HepG2 (cell line): ENCODE data around the gene RPS15A. TPM values are rescaled to one million over a fixed set of nuclear protein-coding genes. Genes with fewer than 3 reads are reported as not detected.

ENCODE experiments used
- ARID2 ChIP-seq: sonication (generic); formaldehyde crosslinking; IDR thresholded peaks from 2 replicates; pipeline ENCODE4 v1.8.1; 2022; ENCODE audit warnings: mild to moderate bottlenecking, missing genetic modification reagents, borderline replicate concordance
- IRX3 ChIP-seq: sonication (generic); formaldehyde crosslinking; IDR thresholded peaks from 2 replicates; pipeline ENCODE4 v1.8.1; 2023; ENCODE audit warnings: mild to moderate bottlenecking, low read depth, missing genetic modification reagents, borderline replicate concordance
- JUNB ChIP-seq: sonication (generic); formaldehyde crosslinking; IDR thresholded peaks from 2 replicates; pipeline ENCODE4 v1.8.0; 2022; ENCODE audit warnings: missing genetic modification reagents, mild to moderate bottlenecking, borderline replicate concordance
- NFIB ChIP-seq: sonication (generic); formaldehyde crosslinking; IDR thresholded peaks from 2 replicates; pipeline ENCODE4 v1.9.0; 2021; ENCODE audit warnings: missing genetic modification reagents, mild to moderate bottlenecking, borderline replicate concordance
- NFRKB ChIP-seq: fragments of 450-650 bp; IDR thresholded peaks from 2 replicates; pipeline ENCODE4 v1.6.1; 2017
- REPIN1 ChIP-seq: sonication (generic); formaldehyde crosslinking; IDR thresholded peaks from 2 replicates; pipeline ENCODE4 v1.8.0; 2022; ENCODE audit warnings: missing genetic modification reagents, low read depth, mild to moderate bottlenecking, borderline replicate concordance
- SALL1 ChIP-seq: sonication (generic); formaldehyde crosslinking; IDR thresholded peaks from 2 replicates; pipeline ENCODE4 v1.8.0; 2022; ENCODE audit warnings: mild to moderate bottlenecking, missing genetic modification reagents
- SAP130 ChIP-seq: IDR thresholded peaks from 2 replicates; pipeline ENCODE4 v1.6.1; 2016; ENCODE audit warnings: low read depth
- SATB2 ChIP-seq: sonication (generic); formaldehyde crosslinking; IDR thresholded peaks from 2 replicates; pipeline ENCODE4 v1.5.0; 2020; ENCODE audit warnings: missing genetic modification reagents
- SNAPC2 ChIP-seq: sonication (generic); formaldehyde crosslinking; IDR thresholded peaks from 2 replicates; pipeline ENCODE4 v1.8.1; 2022; ENCODE audit warnings: mild to moderate bottlenecking, missing genetic modification reagents
- SNAPC5 ChIP-seq: sonication (generic); formaldehyde crosslinking; IDR thresholded peaks from 2 replicates; pipeline ENCODE4 v1.8.1; 2023; ENCODE audit warnings: mild to moderate bottlenecking, missing genetic modification reagents, borderline replicate concordance
- TARDBP ChIP-seq: sonication (generic); formaldehyde crosslinking; IDR thresholded peaks from 2 replicates; pipeline ENCODE4 v1.8.0; 2022; ENCODE audit warnings: mild to moderate bottlenecking, missing genetic modification reagents
- TCF12 ChIP-seq, 2 experiments: fragments of 450-650 bp in 1 of 2; sonication (generic) in 1 of 2; formaldehyde crosslinking in 1 of 2; IDR thresholded peaks; 2 replicates each; pipeline versions ENCODE4 v1.6.1 to v1.8.0; 2017 to 2022; ENCODE audit warnings: antibody characterized with exemption in 1 of 2, mild to moderate bottlenecking in 1 of 2, missing genetic modification reagents in 1 of 2, moderate library complexity in 1 of 2
- TEAD3 ChIP-seq: optimal IDR thresholded peaks from 2 replicates; pipeline ENCODE3; 2016; ENCODE audit warnings: borderline replicate concordance
- YEATS4 ChIP-seq: sonication (generic); formaldehyde crosslinking; IDR thresholded peaks from 2 replicates; pipeline ENCODE4 v1.4.0; 2020; ENCODE audit warnings: missing genetic modification reagents, borderline replicate concordance
- YY1 ChIP-seq: IDR thresholded peaks from 2 replicates; pipeline ENCODE4 v1.6.1; 2011; ENCODE audit warnings: low read length, low read depth, moderate library complexity, mild to moderate bottlenecking; ENCODE audit not compliant: insufficient read depth, insufficient replicate concordance
- ZBTB37 ChIP-seq: sonication (generic); formaldehyde crosslinking; IDR thresholded peaks from 2 replicates; pipeline ENCODE4 v1.4.0; 2020; ENCODE audit warnings: mild to moderate bottlenecking, missing genetic modification reagents
- ZNF264 ChIP-seq: sonication (generic); formaldehyde crosslinking; IDR thresholded peaks from 2 replicates; pipeline ENCODE4 v1.4.0; 2020; ENCODE audit warnings: missing genetic modification reagents
- ZNF275 ChIP-seq: sonication (generic); formaldehyde crosslinking; IDR thresholded peaks from 2 replicates; pipeline ENCODE4 v1.8.0; 2022; ENCODE audit warnings: missing genetic modification reagents, mild to moderate bottlenecking, inconsistent platforms, borderline replicate concordance
- ZNF354B ChIP-seq: sonication (generic); formaldehyde crosslinking; IDR thresholded peaks from 2 replicates; pipeline ENCODE4 v1.8.0; 2022; ENCODE audit warnings: mild to moderate bottlenecking, missing genetic modification reagents
- ZNF589 ChIP-seq: sonication (generic); formaldehyde crosslinking; conservative IDR thresholded peaks from 2 replicates; pipeline ENCODE4 v1.8.0; 2022; ENCODE audit warnings: mild to moderate bottlenecking, moderate library complexity, missing genetic modification reagents
- ZNF607 ChIP-seq: sonication (generic); formaldehyde crosslinking; IDR thresholded peaks from 2 replicates; pipeline ENCODE4 v1.5.1; 2020; ENCODE audit warnings: missing genetic modification reagents, mild to moderate bottlenecking, borderline replicate concordance
- ZNF678 ChIP-seq: sonication (generic); formaldehyde crosslinking; IDR thresholded peaks from 2 replicates; pipeline ENCODE4 v1.4.0; 2020; ENCODE audit warnings: mild to moderate bottlenecking, missing genetic modification reagents
- ZNF710 ChIP-seq: sonication (generic); formaldehyde crosslinking; IDR thresholded peaks from 2 replicates; pipeline ENCODE4 v1.5.0; 2020; ENCODE audit warnings: mild to moderate bottlenecking, missing genetic modification reagents, borderline replicate concordance
- ZNF780A ChIP-seq: sonication (generic); formaldehyde crosslinking; IDR thresholded peaks from 2 replicates; pipeline ENCODE4 v1.8.0; 2022; ENCODE audit warnings: mild to moderate bottlenecking, missing genetic modification reagents, moderate library complexity
- polyA plus RNA-seq, 8 experiments: library from polyadenylated mRNA; depleted of rRNA in 3 of 8; stranded (reverse) in 7 of 8; unstranded in 1 of 8; fragments of >200 nt; fragmentation: Illumina TruSeq in 4 of 8; extraction: Trizol in 4 of 8; gene quantifications; 2 replicates each; pipeline versions ENCODE4 v1.2.1 to v1.2.3, GENCODE V29; 2011 to 2016; ENCODE audit warnings: low read depth in 4 of 8, missing spikeins in 1 of 8, mixed read lengths in 1 of 8; ENCODE audit not compliant: insufficient read depth in 1 of 8
- total RNA-seq, 5 experiments: library from RNA; depleted of rRNA; stranded (reverse); fragments of >200 nt; fragmentation: Illumina TruSeq; extraction: Trizol; gene quantifications; 2 replicates each; pipeline ENCODE4 v1.2.3, GENCODE V29; 2016; ENCODE audit warnings: low read depth in 1 of 5

The RPS15A gene
- total and polyA plus RNA-seq, 2 of the 13 experiments (the other 11 are each of a cell fraction or from before 2014, with no cell fraction given): 5,489 to 9,457 TPM

GRCh38 chr16:18788828-18789514 is 1.2 kb downstream of the RPS15A start (continued):
- TF ChIP-seq SNAPC5 (CRISPR knock-in tag) (0 out of 2 replicates have a peak, but pooled peaks have one; percentile 53), TCF12 (IDR thresholded peaks at IDR 0.05) (no peak), TCF12 (CRISPR knock-in tag; IDR thresholded peaks at IDR 0.05) (peak; percentile 29; the same call in 1 of the 2 replicates), REPIN1 (CRISPR knock-in tag) (peak; percentile 65; the same call in 1 of the 2 replicates), YEATS4 (peak; percentile 31; the same call in 1 of the 2 replicates), ZNF264 (CRISPR knock-in tag) (0 out of 2 replicates have a peak, but pooled peaks have one; percentile 27), ZBTB37 (0 out of 2 replicates have a peak, but pooled peaks have one; percentile 38), SATB2 (CRISPR knock-in tag) (no peak), NFRKB (no peak), NFIB (CRISPR knock-in tag) (0 out of 2 replicates have a peak, but pooled peaks have one; percentile 62), TEAD3 (CRISPR knock-in tag) (peak; percentile 7), TARDBP (CRISPR knock-in tag) (peak; percentile 72), ZNF354B (CRISPR knock-in tag) (0 out of 2 replicates have a peak, but pooled peaks have one; percentile 65), JUNB (CRISPR knock-in tag) (no peak), ZNF275 (CRISPR knock-in tag) (peak; percentile 78; the same call in 1 of the 2 replicates), SALL1 (CRISPR knock-in tag) (peak; percentile 9; the same call in 1 of the 2 replicates), ZNF678 (CRISPR knock-in tag) (no peak), ZNF710 (CRISPR knock-in tag) (0 out of 2 replicates have a peak, but pooled peaks have one; percentile 12), SNAPC2 (CRISPR knock-in tag) (peak; percentile 75; the same call in 1 of the 2 replicates), SAP130 (peak; percentile 55), YY1 (no peak), IRX3 (CRISPR knock-in tag) (0 out of 2 replicates have a peak, but pooled peaks have one; percentile 49), ARID2 (CRISPR knock-in tag) (0 out of 2 replicates have a peak, but pooled peaks have one; percentile 35), ZNF607 (CRISPR knock-in tag) (peak; percentile 39; the same call in 1 of the 2 replicates), ZNF780A (CRISPR knock-in tag) (no peak), ZNF589 (no peak)
